K562 (cell line): ENCODE data around the gene HSD17B1. TPM values are rescaled to one million over a fixed set of nuclear protein-coding genes. Genes with fewer than 3 reads are reported as not detected.

ENCODE experiments used
- EP300 ChIP-seq: IDR thresholded peaks from 2 replicates; pipeline ENCODE4 v1.6.1; 2012; ENCODE audit warnings: low read length, improper control_type of control experiment
- GABPA ChIP-seq: fragments of 200-800 bp; sonication (Bioruptor generic); conservative IDR thresholded peaks from 2 replicates; pipeline ENCODE4 v1.6.1; 2016; ENCODE audit warnings: low read depth, missing genetic modification characterization, missing compliant biosample characterization
- GATA2 ChIP-seq: sonication (generic); formaldehyde crosslinking; IDR thresholded peaks from 2 replicates; pipeline ENCODE4 v1.4.0; 2020; ENCODE audit warnings: mild to moderate bottlenecking, missing genetic modification reagents
- HSF4 ChIP-seq: fragments of 250-450 bp; sonication (Bioruptor Pico); IDR thresholded peaks from 2 replicates; pipeline ENCODE4 v2.1.2; 2022; ENCODE audit warnings: mild to moderate bottlenecking, moderate library complexity, borderline replicate concordance
- KLF10 ChIP-seq: fragments of 250-450 bp; sonication (Bioruptor Pico); IDR thresholded peaks from 2 replicates; pipeline ENCODE4 v1.6.1; 2021; ENCODE audit warnings: matching md5 sums
- NFE2L1 ChIP-seq: fragments of 450-650 bp; IDR thresholded peaks from 2 replicates; pipeline ENCODE4 v1.6.1; 2016; ENCODE audit warnings: missing genetic modification characterization, low read depth, mild to moderate bottlenecking, missing compliant biosample characterization, moderate library complexity, borderline replicate concordance
- NFRKB ChIP-seq: fragments of 450-650 bp; IDR thresholded peaks from 2 replicates; pipeline ENCODE4 v1.6.1; 2016; ENCODE audit warnings: low read depth
- PHTF2 ChIP-seq: fragments of 250-450 bp; sonication (Bioruptor Pico); IDR thresholded peaks from 2 replicates; pipeline ENCODE4 v1.5.0; 2021; ENCODE audit warnings: mild to moderate bottlenecking
- POLR2B ChIP-seq: fragments of 450-650 bp; IDR thresholded peaks from 2 replicates; pipeline ENCODE4 v1.6.1; 2018; ENCODE audit warnings: low read depth; ENCODE audit not compliant: partially characterized antibody
- RB1 ChIP-seq: fragments of 450-650 bp; IDR thresholded peaks from 2 replicates; pipeline ENCODE4 v1.6.1; 2017; ENCODE audit warnings: low read depth, mild to moderate bottlenecking
- SPI1 ChIP-seq: IDR thresholded peaks from 2 replicates; pipeline ENCODE4 v1.6.1; 2011; ENCODE audit warnings: low read depth, low read length, control low read depth, borderline replicate concordance
- TCF7 ChIP-seq: sonication (generic); IDR thresholded peaks from 2 replicates; pipeline ENCODE4 v1.6.1; 2016; ENCODE audit warnings: antibody characterized with exemption, borderline replicate concordance
- U2AF1 ChIP-seq: fragments of 200-400 bp; formaldehyde crosslinking; optimal IDR thresholded peaks from 2 replicates; pipeline ENCODE3; 2017; ENCODE audit warnings: mild to moderate bottlenecking, low read depth, low read length, moderate library complexity
- ZNF384 ChIP-seq: IDR thresholded peaks from 2 replicates; pipeline ENCODE4 v1.6.1; 2012; ENCODE audit warnings: low read depth, low read length, improper control_type of control experiment
- ZNF766 ChIP-seq: fragments of 200-800 bp; sonication (Bioruptor generic); conservative IDR thresholded peaks from 2 replicates; pipeline ENCODE4 v1.6.1; 2016; ENCODE audit warnings: missing genetic modification characterization, missing compliant biosample characterization
- polyA plus RNA-seq, 8 experiments: library from polyadenylated mRNA; depleted of rRNA in 4 of 8; stranded (reverse) in 5 of 8; unstranded in 3 of 8; fragments of >200 nt; fragmentation: Nextera tagmentation in 2 of 8; fragmentation: Illumina TruSeq in 1 of 8; extraction: Ambion mirVana in 2 of 8; extraction: Trizol in 1 of 8; gene quantifications; 2 replicates each; pipeline versions ENCODE4 v1.2.1 to v1.2.3, GENCODE V29; 2011 to 2014; ENCODE audit warnings: inconsistent platforms in 1 of 8, missing spikeins in 1 of 8
- total RNA-seq, 7 experiments: library from RNA; depleted of rRNA in 6 of 7; stranded (reverse); fragments of >200 nt in 6 of 7; fragmentation: Illumina TruSeq in 2 of 7; extraction: Trizol in 2 of 7; gene quantifications; 2 replicates each; pipeline versions ENCODE4 v1.2.1 to v1.2.3, GENCODE V29; 2011 to 2021; ENCODE audit warnings: low replicate concordance in 1 of 7
- TF ChIP-seq, protein P1 (sequence below): fragments of 450-650 bp; formaldehyde crosslinking; IDR thresholded peaks from 2 replicates; pipeline ENCODE4 v1.4.0; 2020; ENCODE audit warnings: mild to moderate bottlenecking, moderate library complexity
- TF ChIP-seq, protein P2 (sequence below): fragments of 250-450 bp; sonication (Bioruptor Pico); IDR thresholded peaks from 2 replicates; pipeline ENCODE4 v1.8.0; 2022; ENCODE audit warnings: inconsistent platforms
- TF ChIP-seq, protein P3 (sequence below): sonication (generic); formaldehyde crosslinking; IDR thresholded peaks from 2 replicates; pipeline ENCODE4 v1.8.0; 2023; ENCODE audit warnings: mild to moderate bottlenecking, missing genetic modification reagents
- TF ChIP-seq, protein P4 (sequence below): fragments of 250-450 bp; sonication (Bioruptor Pico); IDR thresholded peaks from 2 replicates; pipeline ENCODE4 v1.5.0; 2020; ENCODE audit warnings: mild to moderate bottlenecking
- TF ChIP-seq, protein P5 (sequence below): IDR thresholded peaks from 2 replicates; pipeline ENCODE4 v1.6.1; 2016; ENCODE audit warnings: missing genetic modification characterization, missing compliant biosample characterization

HSD17B1 gene
- total and polyA plus RNA-seq, 9 of the 15 experiments (the other 6 are each of a cell fraction or from before 2014, with no cell fraction given) = 0.55 to 21.1 (median 3.6) TPM

DNA sequence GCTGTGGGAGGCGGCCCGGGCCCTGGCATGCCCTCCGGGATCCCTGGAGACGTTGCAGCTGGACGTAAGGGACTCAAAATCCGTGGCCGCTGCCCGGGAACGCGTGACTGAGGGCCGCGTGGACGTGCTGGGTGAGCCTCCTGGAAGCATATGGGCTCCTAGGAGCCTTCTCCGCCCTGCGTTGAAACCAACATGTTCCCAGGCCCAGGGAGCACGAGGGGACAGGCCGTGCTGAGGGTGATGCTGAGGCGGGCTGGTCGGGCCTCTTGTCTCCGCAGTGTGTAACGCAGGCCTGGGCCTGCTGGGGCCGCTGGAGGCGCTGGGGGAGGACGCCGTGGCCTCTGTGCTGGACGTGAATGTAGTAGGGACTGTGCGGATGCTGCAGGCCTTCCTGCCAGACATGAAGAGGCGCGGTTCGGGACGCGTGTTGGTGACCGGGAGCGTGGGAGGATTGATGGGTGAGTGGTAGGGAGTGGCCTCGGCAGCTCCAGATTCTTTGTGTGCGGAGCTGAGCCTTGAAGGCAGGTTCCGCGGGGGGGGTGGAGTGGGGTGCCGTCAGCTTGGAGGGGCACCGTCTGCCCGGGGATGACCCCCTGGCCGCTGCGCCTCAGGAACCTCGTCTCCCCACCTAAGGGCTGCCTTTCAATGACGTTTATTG, 567 bp downstream of the HSD17B1 start (continued):
- TF ChIP-seq, protein P1, sequence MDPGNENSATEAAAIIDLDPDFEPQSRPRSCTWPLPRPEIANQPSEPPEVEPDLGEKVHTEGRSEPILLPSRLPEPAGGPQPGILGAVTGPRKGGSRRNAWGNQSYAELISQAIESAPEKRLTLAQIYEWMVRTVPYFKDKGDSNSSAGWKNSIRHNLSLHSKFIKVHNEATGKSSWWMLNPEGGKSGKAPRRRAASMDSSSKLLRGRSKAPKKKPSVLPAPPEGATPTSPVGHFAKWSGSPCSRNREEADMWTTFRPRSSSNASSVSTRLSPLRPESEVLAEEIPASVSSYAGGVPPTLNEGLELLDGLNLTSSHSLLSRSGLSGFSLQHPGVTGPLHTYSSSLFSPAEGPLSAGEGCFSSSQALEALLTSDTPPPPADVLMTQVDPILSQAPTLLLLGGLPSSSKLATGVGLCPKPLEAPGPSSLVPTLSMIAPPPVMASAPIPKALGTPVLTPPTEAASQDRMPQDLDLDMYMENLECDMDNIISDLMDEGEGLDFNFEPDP (CRISPR knock-in tag) = no peak
- TF ChIP-seq, protein P2, sequence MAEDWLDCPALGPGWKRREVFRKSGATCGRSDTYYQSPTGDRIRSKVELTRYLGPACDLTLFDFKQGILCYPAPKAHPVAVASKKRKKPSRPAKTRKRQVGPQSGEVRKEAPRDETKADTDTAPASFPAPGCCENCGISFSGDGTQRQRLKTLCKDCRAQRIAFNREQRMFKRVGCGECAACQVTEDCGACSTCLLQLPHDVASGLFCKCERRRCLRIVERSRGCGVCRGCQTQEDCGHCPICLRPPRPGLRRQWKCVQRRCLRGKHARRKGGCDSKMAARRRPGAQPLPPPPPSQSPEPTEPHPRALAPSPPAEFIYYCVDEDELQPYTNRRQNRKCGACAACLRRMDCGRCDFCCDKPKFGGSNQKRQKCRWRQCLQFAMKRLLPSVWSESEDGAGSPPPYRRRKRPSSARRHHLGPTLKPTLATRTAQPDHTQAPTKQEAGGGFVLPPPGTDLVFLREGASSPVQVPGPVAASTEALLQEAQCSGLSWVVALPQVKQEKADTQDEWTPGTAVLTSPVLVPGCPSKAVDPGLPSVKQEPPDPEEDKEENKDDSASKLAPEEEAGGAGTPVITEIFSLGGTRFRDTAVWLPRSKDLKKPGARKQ (CRISPR knock-in tag) = no peak
- TF ChIP-seq HSF4 (CRISPR knock-in tag) (no peak), SPI1 (0 out of 2 replicates have a peak, but pooled peaks have one; percentile 4), U2AF1 (no peak), PHTF2 (no peak), ZNF766 (no peak), ZNF384 (0 out of 2 replicates have a peak, but pooled peaks have one; percentile 14), EP300 (no peak; the same call in 1 of the 2 replicates), GABPA (tag) (peak; percentile 48), NFRKB (no peak), KLF10 (CRISPR knock-in tag) (no peak), RB1 (peak; percentile 49; the same call in 1 of the 2 replicates), POLR2B (peak; percentile 29), GATA2 (CRISPR knock-in tag) (no peak), TCF7 (no peak), NFE2L1 (tag) (no peak)
- TF ChIP-seq, protein P3, sequence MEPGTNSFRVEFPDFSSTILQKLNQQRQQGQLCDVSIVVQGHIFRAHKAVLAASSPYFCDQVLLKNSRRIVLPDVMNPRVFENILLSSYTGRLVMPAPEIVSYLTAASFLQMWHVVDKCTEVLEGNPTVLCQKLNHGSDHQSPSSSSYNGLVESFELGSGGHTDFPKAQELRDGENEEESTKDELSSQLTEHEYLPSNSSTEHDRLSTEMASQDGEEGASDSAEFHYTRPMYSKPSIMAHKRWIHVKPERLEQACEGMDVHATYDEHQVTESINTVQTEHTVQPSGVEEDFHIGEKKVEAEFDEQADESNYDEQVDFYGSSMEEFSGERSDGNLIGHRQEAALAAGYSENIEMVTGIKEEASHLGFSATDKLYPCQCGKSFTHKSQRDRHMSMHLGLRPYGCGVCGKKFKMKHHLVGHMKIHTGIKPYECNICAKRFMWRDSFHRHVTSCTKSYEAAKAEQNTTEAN = no peak
- TF ChIP-seq, protein P4, sequence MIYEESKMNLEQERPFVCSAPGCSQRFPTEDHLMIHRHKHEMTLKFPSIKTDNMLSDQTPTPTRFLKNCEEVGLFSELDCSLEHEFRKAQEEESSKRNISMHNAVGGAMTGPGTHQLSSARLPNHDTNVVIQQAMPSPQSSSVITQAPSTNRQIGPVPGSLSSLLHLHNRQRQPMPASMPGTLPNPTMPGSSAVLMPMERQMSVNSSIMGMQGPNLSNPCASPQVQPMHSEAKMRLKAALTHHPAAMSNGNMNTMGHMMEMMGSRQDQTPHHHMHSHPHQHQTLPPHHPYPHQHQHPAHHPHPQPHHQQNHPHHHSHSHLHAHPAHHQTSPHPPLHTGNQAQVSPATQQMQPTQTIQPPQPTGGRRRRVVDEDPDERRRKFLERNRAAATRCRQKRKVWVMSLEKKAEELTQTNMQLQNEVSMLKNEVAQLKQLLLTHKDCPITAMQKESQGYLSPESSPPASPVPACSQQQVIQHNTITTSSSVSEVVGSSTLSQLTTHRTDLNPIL (CRISPR knock-in tag) = no peak
- TF ChIP-seq, protein P5, sequence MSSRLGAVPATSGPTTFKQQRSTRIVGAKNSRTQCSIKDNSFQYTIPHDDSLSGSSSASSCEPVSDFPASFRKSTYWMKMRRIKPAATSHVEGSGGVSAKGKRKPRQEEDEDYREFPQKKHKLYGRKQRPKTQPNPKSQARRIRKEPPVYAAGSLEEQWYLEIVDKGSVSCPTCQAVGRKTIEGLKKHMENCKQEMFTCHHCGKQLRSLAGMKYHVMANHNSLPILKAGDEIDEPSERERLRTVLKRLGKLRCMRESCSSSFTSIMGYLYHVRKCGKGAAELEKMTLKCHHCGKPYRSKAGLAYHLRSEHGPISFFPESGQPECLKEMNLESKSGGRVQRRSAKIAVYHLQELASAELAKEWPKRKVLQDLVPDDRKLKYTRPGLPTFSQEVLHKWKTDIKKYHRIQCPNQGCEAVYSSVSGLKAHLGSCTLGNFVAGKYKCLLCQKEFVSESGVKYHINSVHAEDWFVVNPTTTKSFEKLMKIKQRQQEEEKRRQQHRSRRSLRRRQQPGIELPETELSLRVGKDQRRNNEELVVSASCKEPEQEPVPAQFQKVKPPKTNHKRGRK (tag) = no peak
